HUDEP-2 (cell line): Measurements from ENCODE around the gene ELL.

Experiments
- DNase-seq, 76 experiments: peaks; one replicate each; lab custom pipeline; 2025; ENCODE audit not compliant: unreplicated experiment in 76 of 76; lab: John Stamatoyannopoulos, UW

The ELL gene

GRCh38 chr19:18506101-18506930, 15.6 kb downstream of the ELL start:
- DNase-seq, result peak in 16 of 76 experiments; percentile 15 to 52 (median 29)

- no peak for DNase-seq
Measured at GRCh38 chr19:18504886-18505610, 16.8 kb downstream of the ELL start.

- DNase-seq, result no peak
Measured at GRCh38 chr19:18503971-18504885, 17.6 kb downstream of the ELL start.

GRCh38 chr19:18503337-18503970, 18.4 kb downstream of the ELL start:
- DNase-seq, result peak in 2 of 76 experiments; percentile 28 to 41

- DNase-seq, result peak in 11 of 76 experiments; percentile 14 to 53 (median 27)
Measured at GRCh38 chr19:18502638-18503294, 19.1 kb downstream of the ELL start.

GRCh38 chr19:18502246-18502637, 19.6 kb downstream of the ELL start:
- no peak for DNase-seq

- peak in 45 of 76 experiments; percentile 11 to 83 (median 44) for DNase-seq
Measured at GRCh38 chr19:18501832-18502231, 20.0 kb downstream of the ELL start.

- no peak for DNase-seq
Measured at GRCh38 chr19:18501351-18501750, 20.5 kb downstream of the ELL start.

- no peak for DNase-seq
Measured at GRCh38 chr19:18500799-18501198, 21.1 kb downstream of the ELL start.

GRCh38 chr19:18500376-18500775, 21.5 kb downstream of the ELL start:
- DNase-seq, result no peak

GRCh38 chr19:18499055-18499775, 22.7 kb downstream of the ELL start:
- no peak for DNase-seq

- no peak for DNase-seq
Measured at GRCh38 chr19:18496980-18497256, 25.0 kb downstream of the ELL start.

- DNase-seq, result peak in 41 of 76 experiments; percentile 26 to 72 (median 45)
Measured at GRCh38 chr19:18496167-18496979, 25.5 kb downstream of the ELL start.

- DNase-seq, result no peak
Measured at GRCh38 chr19:18495204-18495911, 26.5 kb downstream of the ELL start.

- no peak for DNase-seq
Measured at GRCh38 chr19:18494267-18494607, 27.6 kb downstream of the ELL start.

GRCh38 chr19:18493440-18494266, 28.2 kb downstream of the ELL start:
- DNase-seq, result no peak
